ENCODE measurements around the gene CLDN1. TPM values are rescaled to one million over a fixed set of nuclear protein-coding genes. Genes with fewer than 3 reads are reported as not detected.

CLDN1 gene
- total RNA-seq, 1 experiment from 2014 or later: 1.0 TPM

DNA sequence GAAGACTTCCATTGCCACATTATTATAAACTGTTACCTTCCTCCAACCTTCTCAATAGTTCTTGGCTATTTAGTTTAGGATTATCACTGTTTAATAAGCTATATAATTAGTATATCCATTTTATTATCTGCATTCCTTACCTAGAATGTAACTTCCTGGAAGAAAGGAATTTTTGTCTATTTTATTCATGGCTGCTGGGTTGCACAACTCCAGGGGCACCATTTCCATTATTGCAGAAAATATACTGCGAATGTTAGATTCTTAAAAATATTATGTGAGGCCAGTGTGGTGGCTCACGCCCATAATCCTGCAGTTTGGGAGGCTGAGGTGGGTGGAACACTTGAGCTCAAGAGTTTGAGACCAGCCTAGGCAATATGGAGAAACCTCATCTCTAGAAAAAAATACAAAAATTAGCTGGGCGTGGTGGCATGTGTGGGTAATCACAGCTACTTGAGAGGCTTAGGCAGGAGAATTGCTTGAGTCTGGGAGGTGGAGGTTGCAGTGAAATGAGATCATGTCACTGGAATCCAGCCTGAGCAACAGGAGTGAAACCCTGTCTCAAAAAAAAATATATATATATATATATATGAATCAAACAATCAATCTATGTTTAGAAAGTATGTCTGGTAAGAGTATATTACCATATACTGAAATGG lies 19.9 kb downstream of the CLDN1 start:
- no peak overlapping the region for H2BK20ac ChIP-seq (ENCODE audit: low read depth, low read length, poor library complexity, severe bottlenecking)
- H3K27ac ChIP-seq (ENCODE audit: insufficient read length, low read depth, low read length): no peak overlapping the region
- no peak for TF ChIP-seq CTCF (conservative IDR thresholded peaks at IDR 0.05)
- Mint-ChIP-seq H3K4me3 (no peak overlapping the region), H3K36me3 (ENCODE audit: insufficient read depth in 1 of 3, low read depth in 3 of 3) (no peaks in the 10 kb centered on the region), H3K4me1 (no peaks in the 10 kb centered on the region), H3K9me3 (no peaks in the 10 kb centered on the region), H3K27me3 (ENCODE audit: low read depth) (no peaks in the 10 kb centered on the region), H3K27ac (no peak overlapping the region)
- H4K5ac ChIP-seq (ENCODE audit: insufficient read length, low read depth, low read length): no peak overlapping the region
- H3K27me3 ChIP-seq (ENCODE audit: insufficient read depth, low read length): no peaks in the 10 kb centered on the region
- no peaks in the 10 kb centered on the region for H4K20me1 ChIP-seq (ENCODE audit: control insufficient read depth, insufficient read depth, insufficient read length)
- DNase-seq: no peak
- no peak overlapping the region for H2BK15ac ChIP-seq (ENCODE audit: low read depth, low read length)
- no peak overlapping the region for H2AFZ ChIP-seq (ENCODE audit: low read length)
- H3K9ac ChIP-seq (ENCODE audit: extremely low read depth, insufficient read length, low read length): no peak overlapping the region
- no peaks in the 10 kb centered on the region for H3K79me1 ChIP-seq (ENCODE audit: insufficient read depth, low read depth, low read length, poor library complexity, severe bottlenecking)
- no peaks in the 10 kb centered on the region for H3K79me2 ChIP-seq (ENCODE audit: insufficient read depth, low read length)
- WGBS (ENCODE audit: extremely low coverage, insufficient read length, low lambda C conversion rate): no CpG with 5 or more reads among the region's 3 CpGs
- no peak overlapping the region for H2BK12ac ChIP-seq (ENCODE audit: insufficient read length, low read depth, low read length)
- H3T11ph ChIP-seq (ENCODE audit: low read length): no peak overlapping the region
- no peak overlapping the region for H4K8ac ChIP-seq (replicated peaks; ENCODE audit: insufficient read length, low read depth, low read length)
- H2BK5ac ChIP-seq (ENCODE audit: insufficient read length, low read length): no peak overlapping the region
- H3K4me2 ChIP-seq (ENCODE audit: insufficient read depth, insufficient read length, low read length): no peak overlapping the region
- no peak overlapping the region for H3K4ac ChIP-seq (ENCODE audit: low read depth, low read length)
- H3K56ac ChIP-seq (ENCODE audit: insufficient read length, low read depth, low read length): no peak overlapping the region
- no peaks in the 10 kb centered on the region for H3K4me1 ChIP-seq (ENCODE audit: insufficient read depth, low read length)
- no peak overlapping the region for H3K18ac ChIP-seq (ENCODE audit: insufficient read length, low read depth, low read length)
- H3K23ac ChIP-seq (ENCODE audit: insufficient read length, low read depth, low read length): no peak overlapping the region
- H3K9me3 ChIP-seq (ENCODE audit: control insufficient read depth, low read depth, low read length): no peaks in the 10 kb centered on the region
- no peak overlapping the region for H2AK5ac ChIP-seq (ENCODE audit: insufficient read length, low read length)
- no peak overlapping the region for H3K14ac ChIP-seq (ENCODE audit: insufficient read depth, low read length)
- no peaks in the 10 kb centered on the region for H3K23me2 ChIP-seq (ENCODE audit: insufficient read length, low read depth, low read length, poor library complexity, severe bottlenecking)
- H4K91ac ChIP-seq (ENCODE audit: insufficient read length, low read depth, low read length): no peak overlapping the region
- no peak overlapping the region for H2BK120ac ChIP-seq (ENCODE audit: low read depth, low read length, poor library complexity, severe bottlenecking)

All from H9 (cell line).